ENCODE data around the gene C2CD2L.
A peak's percentile ranks its signal among the peaks of the same experiment; 100 is the strongest.

DNA sequence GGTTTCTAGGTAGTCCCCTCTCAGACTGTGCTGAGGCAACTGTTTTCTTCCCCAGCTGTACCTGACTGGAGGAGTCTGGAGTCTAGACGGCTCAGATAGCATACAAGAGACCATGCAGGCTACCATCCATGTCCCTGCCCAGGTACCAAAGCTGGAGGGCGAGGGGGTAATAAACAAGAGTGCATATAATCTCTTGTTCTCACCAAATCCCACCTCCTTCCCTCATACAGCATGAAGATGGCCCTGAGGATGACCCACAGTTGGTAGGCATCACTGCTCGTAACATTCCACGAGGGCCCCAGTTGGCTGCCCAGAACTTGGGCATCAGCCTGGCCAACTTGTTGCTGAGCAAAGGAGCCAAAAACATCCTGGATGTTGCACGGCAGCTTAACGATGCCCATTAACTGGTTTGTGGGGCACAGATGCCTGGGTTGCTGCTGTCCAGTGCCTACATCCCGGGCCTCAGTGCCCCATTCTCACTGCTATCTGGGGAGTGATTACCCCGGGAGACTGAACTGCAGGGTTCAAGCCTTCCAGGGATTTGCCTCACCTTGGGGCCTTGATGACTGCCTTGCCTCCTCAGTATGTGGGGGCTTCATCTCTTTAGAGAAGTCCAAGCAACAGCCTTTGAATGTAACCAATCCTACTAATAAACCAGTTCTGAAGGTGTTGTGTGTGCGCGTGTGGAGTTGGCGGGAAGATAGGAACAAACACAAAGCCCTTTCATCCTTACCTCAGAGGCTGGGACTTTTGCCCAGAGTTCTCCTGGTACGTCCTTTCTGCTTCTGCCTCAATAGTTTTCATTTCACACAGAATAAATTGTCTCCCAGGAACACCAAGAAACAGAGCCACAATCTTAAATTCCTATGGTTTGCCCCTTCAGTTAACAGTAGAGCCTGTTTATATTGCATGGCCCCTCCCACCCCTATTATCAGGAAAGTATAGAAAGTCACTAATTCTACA, 14.0 kb upstream of the C2CD2L start:
- peak; percentile 21 for TF ChIP-seq POLR2A (IDR thresholded peaks at IDR 0.05; ENCODE audit: low read length)
- TF ChIP-seq GATA1 (IDR thresholded peaks at IDR 0.05; ENCODE audit: low read depth, low read length): no peak

Data from erythroblast (primary cell).